Right renal cortex interstitium (tissue), 3 donors: ENCODE measurements around the gene TXNDC15. TPM values are rescaled to one million over a fixed set of nuclear protein-coding genes. Genes with fewer than 3 reads are reported as not detected.
"Not testable (repeated sequence)": the region's sequence is repeated elsewhere in the genome, so short reads cannot be mapped to it uniquely, and the experiment has no call there.

Experiments
- DNase-seq, 3 donors: peaks; one replicate each; pipeline ENCODE4 v3.0.0-alpha.2; 2013; ENCODE audit warnings: low read depth in 3 of 3, low spot score in 2 of 3
- polyA plus RNA-seq, 3 donors: library from polyadenylated mRNA; unstranded; fragments of 120-200 nt; gene quantifications; one replicate each; pipeline ENCODE4 v1.2.1, GENCODE V29; 2013; ENCODE audit not compliant: insufficient read length in 3 of 3

TXNDC15 gene, protein sequence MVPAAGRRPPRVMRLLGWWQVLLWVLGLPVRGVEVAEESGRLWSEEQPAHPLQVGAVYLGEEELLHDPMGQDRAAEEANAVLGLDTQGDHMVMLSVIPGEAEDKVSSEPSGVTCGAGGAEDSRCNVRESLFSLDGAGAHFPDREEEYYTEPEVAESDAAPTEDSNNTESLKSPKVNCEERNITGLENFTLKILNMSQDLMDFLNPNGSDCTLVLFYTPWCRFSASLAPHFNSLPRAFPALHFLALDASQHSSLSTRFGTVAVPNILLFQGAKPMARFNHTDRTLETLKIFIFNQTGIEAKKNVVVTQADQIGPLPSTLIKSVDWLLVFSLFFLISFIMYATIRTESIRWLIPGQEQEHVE
- polyA plus RNA-seq = 10 to 100 TPM; 79.4 to 88.4 (median 79.6) TPM

DNA sequence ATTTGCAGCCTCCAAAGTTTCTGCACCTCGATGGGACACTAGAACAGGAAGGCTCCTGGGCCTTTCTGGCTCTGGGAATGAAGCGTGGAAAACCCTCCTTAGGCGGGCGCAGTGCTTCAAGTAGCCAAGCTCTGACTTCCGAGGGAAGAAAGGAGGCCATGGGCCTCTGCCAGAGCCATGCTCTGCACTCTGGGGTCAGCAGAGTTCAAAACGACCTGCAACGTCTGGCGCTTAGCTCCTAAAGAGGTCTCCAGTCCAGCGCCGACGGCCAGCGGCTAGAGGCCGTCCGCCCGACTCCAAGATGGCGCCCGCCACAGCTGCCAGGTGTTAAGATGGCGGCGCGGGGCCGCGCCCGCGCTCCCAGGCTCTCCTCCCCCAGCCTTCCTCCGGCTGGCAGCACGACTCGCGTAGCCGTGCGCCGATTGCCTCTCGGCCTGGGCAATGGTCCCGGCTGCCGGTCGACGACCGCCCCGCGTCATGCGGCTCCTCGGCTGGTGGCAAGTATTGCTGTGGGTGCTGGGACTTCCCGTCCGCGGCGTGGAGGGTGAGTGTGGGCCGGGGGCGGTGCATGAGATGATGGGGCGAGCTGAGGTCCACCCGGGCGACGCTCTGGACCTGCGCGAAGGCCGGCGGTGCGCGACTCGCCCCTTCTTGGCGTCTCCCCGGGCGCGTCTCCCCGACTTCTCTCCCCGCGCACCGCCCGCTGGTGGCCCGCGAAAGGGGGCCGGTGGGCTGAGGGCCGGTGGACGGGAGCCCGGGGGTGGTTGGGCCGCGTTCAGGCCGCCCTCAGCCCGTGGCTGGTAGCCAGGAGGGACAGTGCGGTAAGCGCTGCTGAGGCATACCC, at the start of gene TXNDC15:
Gene TXNDC15, plus strand, starts transcription at position 385 of the 844 bp plus-strand sequence. Its CDS starts 57 bp downstream, at position 442.
- peak; percentile 78 to 83 (median 81) for DNase-seq

DNA sequence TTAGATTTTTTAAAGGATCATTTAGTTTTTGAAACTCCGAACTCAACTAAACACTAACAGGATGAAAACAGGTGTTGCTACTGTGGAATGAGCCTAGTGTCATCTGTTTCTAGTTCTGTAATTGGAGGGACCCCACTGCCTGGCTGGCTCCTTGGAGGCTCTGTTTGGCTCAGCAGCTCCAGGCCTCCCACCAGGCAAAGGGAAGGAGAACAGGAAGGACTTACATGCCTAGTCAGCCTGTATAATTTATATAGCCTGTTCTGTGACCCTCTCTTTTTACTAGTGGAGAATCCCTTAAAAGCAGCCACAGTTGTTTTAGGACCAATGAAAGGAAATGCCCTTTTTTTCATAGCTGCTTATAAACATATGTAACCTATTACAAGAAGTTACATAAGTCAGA, 49.5 kb upstream of the TXNDC15 start:
- DNase-seq = no peak

DNA sequence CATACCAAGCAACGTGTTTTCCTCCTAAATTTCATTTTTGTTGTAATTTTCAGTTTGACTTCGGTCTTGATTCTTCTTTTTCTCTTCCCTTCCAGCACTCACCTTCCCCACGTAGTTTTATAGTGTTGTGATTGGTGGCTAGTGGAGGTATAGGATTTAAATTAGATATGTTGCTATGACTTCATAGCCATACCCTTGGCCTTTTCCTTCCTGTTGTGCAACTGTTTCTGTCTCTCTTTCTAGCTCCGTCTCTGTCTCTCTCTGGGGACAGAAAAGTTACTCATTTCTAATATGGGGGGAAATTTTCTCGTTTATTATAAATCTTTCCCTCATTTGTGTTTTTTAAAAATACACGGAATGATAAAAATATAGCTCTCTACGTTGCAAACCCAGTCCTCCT, 49.0 kb upstream of the TXNDC15 start:
- DNase-seq = no peak

DNA sequence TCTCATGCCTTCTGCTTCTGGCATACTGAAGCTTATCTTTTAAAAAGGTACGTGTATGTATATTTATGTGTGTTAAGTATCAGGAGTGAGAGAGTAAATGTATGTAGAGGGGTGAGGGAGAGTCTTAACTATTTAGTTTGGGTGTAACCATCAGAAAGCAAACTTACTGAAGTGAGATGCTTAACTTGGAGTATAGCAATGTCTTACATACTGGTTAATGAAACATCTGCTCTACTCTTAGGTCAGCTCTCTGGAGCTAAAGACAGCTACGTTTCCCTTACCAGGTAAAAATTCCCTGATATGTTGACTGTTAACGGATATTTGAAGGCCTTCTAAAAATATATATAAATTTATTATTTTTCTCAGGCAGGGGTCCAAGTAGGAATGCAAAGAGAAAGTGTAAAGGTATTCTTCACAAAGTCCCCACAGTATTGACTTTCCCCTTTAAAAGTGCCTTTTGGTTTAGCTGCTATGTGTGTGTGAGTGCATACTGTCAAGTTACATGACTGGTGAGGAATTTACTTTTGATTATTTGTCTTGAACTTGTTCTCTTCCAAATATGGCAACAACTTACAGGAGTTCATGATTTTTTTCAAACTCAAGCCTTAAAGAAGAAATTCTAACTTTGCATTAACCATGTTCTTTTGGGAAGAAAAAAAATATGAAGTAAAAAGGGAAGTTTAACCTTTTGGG, 40.7 kb upstream of the TXNDC15 start:
- DNase-seq = no peak

DNA sequence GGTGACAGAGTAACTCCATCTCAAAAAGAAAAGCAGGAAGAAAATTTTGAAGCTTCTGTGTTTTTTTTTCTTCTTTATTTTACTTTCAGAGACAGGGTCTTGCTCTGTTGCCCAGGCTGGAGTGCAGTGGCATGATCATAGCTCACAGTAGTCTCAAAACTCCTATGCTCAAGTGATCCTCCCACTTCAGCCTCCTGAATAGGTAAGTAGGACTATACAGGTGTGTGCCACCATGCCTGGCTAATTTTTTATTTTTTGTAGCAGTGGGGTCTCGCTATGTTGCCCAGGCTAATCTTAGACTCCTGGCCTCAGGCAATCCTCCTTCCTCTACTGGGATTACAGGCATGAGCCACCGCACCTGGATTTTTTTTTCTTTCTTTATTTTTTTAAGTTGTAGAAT, 38.5 kb upstream of the TXNDC15 start:
- DNase-seq = no peak

DNA sequence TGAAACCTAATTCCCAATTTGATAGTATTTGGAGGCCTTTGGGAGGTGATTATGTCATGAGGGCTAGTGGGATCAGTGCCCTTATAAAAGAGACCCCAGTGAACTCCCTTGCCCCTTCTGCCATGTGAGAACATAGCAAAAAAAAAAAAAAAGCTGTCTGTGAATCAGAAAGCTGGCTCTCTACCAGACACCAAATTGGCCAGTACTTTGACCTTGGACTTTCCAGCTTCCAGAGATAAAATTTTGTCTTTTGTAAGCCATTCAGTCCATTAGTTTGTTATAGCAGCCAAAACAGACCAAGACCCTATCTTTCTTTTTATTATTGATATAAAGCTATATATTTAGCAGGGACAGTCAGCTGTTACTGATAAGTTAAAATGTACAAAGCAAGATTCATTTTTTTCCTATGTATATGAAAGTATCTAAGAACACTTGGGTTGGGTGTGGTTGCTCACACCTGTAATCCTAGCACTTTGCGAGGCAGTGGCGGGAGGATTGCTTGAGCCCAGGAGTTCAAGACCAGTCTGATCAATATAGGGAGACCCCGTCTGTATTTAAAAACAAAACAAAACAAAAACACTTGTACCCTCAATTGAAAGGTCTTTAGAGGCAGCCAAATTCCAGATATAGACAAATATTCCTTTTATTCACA, 36.5 kb upstream of the TXNDC15 start:
- DNase-seq = no peak

DNA sequence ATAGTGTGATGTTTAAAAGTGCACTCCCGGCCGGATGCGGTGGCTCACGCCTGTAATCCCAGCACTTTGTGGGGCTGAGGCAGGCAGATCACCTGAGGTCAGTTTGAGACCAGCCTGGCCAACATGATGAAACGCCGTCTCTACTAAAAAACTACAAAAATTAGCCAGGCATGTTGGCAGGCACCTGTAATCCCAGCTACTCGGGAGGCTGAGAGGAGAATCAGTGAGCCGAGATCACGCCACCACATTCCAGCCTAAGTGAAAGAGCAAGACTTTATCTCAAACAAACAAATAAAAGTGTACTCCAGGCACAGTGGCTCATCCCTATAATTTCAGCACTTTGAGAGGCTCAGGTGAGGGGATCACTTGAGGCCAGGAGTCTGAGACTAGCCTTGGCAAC, 35.8 kb upstream of the TXNDC15 start:
- DNase-seq = not testable (repeated sequence)

DNA sequence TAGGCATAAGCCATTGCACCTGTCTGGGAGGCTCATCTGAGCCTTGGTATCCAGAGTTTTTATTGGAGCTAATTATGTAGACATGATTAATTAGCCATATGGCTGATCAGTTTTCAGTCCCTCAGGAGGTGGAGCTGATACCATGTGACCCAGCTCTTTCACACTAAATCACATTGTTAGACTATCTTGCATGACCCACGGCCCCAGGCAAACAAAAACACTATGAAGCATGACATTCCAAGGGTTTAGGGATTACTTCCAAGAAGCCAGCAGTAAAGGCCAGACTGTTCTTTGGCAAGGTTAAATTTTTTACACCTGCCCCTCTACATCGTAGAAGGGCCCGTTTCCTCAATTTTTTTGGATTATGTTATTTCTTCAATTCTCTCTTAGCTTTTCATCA, 33.4 kb upstream of the TXNDC15 start:
- no peak for DNase-seq

DNA sequence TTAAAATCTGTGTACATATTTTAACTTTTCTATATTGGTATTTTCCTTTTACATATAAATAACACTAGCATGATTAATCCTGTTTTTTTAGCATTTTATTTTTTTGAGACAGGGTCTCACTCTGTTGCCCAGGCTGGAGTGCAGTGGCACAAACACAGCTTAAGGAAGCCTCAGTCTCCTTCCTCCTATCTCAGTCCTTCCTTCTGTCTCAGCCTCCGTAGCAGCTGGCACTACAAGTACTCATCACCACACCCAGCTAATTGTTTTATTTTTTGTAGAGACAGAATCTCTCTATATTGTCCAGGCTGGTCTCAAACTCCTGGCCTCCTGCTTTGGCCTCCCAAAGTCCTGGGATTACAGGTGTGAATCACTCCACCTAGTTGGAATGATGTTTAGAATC, 29.9 kb upstream of the TXNDC15 start:
- DNase-seq = no peak

DNA sequence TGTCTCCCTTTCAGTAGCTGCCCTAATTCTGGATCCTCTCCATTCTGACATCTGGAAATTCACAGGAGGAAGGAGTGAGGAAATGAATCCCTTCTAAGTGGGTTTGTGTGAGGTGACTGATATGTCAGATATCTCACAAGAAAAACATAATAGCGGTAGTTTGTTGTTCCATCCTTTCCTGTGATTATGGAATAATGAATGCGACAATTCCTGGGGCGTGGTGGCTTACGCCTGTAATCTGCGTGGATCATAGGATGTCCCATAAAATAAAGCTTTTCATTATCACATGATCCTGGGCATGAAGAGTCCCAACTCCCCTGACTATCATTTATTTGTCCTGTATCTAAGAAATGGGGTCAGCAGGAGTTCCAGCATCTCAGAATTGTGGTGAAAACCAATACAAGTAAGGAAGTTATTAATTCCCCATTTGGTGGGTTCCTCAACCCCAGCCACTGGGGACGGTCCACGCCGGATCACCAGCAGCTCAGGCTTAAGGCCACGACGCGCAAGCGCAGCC, 28.8 kb upstream of the TXNDC15 start:
- no peak for DNase-seq

DNA sequence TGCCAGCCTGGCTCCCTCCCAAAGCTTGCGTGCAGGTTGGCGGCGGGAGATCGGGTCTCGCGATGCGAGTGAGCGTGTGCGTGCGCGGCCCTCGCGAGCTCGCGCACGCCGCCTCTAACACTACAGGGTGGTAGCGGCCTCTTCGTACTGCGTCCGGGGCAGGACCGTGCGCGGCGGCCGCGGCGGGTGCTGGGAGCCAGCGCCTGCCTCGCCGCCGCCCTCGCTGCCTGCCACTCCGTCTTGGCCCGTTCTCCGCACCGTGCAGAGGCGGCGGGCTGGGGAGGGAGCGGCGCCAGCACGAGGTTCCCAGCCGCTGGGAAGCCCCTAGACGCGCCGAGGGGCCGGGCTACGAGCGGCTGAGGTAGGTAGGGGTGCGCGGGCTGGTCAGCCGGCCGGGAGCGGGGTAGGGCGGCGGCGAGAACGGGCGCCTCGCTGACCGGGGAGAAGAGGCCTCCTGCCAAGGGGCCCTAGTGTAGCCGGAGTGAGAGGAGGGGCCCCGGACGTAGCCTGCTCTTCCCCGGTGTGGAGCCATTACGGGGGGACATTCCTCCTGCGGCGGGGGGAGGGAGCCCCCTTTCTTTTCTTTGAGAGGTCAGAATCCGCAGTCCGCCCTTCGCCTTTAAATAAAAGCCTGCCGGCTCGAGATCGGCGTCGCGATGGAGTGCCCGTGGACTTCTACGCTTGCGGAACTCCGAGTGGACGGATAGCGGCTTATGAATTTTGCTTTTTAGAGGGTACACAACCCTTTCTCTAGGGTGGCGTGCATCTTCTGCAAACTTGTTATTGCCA, 28.1 kb upstream of the TXNDC15 start, which contains the start of gene C5orf24:
Gene C5orf24, plus strand, starts transcription at position 117 of the 789 bp plus-strand sequence. CDS start 8,933 bp downstream, outside the sequence.
- peak; percentile 85 to 92 (median 87) for DNase-seq

DNA sequence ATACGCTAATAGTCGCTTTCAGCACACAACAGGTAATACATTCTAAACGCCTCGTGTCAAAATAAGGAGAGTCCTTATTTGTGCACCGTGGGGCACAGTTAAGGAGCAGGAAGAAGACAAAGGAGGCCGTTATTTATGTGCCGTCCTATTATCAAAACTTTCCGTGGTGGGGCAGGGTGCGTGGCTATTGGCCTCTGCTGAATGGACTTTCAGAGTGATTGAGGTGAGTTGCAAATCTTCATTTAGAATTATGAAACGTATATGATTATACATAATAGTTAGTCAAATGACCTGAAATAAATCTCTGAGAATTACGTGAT, 27.6 kb upstream of the TXNDC15 start:
- DNase-seq = no peak

DNA sequence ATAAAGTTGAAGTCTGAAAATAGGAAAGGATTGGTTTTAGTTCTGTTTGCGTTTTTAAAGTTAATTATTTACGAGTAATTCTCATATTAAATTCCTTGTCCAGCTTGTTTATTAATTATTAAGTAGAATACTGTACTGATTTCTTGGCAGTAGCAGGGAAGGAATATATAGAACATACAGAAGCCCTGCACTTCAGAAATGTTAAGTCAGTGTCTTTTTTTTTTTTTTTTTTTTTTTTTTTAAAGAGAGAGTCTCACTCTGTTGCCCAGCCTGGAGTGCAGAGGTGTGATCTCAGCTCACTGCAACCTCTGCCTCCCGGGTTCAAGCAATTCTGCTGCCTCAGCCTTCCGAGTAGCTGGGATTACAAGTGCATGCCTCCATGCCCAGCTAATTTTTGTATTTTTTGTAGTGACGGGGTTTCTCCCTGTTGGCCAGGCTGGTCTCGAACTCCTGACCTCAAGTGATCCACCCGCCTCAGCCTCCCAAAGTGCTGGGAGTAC, 24.7 kb upstream of the TXNDC15 start:
- DNase-seq = not testable (repeated sequence)

DNA sequence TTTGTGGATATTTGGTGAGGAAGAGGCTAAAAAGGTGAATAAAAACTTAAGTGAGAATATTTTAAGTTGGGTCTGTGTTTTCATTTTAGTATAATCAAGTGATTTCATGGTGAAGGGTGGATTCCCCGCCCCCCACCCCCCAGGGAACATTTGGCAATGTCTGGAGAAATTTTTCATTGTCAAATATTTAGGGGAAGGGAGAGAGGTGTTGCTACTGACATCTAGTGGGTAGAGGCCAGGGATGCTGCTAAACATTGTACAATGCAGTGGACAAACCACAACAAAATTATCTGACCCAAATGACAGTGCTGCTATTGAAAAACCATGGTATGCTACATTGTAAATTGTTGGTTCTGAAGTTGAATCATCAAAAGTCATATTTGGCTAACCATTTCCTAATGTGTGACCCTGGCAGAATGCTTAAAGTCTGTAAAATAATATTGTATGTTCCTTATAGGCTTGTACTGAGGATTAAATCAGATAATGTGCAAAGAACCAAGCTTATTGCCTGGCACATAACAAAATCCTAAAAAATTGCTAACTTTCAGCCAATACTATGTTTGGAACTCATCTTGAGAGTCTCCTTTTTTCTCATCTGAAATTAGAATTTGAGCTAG, 22.8 kb upstream of the TXNDC15 start:
- no peak for DNase-seq

DNA sequence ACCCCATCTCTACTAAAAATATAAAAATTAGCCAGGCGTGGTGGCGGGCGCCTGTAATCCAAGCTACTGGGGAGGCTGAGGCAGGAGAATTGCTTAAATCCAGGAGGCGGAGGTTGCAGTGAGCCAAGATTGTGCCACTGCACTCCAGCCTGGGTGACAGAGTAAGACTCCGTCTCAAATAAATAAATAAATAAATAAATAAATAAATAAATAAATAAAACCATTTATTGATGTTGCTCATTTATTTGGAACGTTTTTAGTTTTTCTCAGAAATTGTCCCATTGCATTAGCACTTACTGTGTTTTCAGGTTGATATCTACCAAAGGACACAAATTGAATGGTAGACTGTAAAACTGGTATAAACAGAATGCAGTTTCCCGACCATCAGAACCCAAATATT, 17.7 kb upstream of the TXNDC15 start:
- DNase-seq = not testable (repeated sequence)

DNA sequence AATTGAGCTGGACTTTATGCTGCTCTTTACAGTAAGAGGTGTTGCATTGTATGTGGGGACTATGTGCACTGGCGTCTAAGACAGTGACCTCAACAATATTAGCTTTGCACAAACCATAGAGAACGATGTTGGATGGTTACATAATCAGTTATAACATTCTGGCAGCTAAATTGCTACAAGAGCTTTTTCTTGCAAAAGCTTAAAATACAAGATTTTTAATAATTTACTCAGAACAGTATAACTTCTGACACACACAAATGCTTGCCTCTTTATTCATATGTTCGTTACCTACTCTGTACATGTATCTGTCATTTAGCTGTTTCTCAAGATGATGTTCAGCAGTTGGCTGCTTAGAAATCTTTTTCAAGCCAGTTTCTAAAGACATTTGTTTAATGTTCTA, 16.8 kb upstream of the TXNDC15 start:
- no peak for DNase-seq

DNA sequence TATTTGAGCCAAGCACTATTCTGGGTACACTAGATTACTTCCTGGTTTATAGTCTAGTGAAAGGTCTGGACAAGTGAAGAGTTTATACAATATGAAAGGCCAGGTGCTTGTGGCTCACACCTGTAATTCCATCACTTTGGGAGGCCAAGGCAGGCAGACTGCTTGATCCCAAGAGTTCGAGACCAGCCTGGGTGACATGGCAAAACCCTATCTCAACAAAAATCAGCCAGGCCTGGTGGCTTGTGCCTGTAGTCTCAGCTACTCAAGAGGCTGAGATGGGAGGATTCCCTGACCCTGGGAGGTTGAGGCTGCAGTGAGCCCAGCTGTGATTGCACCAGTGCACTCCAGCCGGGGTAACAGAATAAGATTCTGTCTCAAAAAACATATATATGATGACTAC, 9.5 kb upstream of the TXNDC15 start:
- no peak for DNase-seq

DNA sequence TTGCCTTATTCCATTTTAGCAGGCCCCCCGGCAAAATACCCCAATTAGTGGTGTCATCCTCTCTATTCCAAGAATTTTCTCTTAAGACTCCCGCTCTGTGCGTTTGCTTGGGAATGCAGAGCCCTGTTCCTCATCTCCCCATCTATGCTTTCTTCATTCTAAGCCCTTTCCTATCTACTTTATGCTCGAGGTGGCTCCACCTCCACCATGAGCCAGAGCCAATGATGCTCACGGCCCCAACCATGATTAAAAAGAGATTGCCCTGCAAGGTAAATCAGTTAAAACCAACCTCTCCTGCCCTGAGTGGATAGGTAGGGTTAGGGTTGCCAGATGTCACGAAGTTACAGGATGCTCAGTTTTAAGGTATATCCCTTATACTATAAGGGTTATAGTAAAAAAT, 677 bp upstream of the TXNDC15 start:
- no peak for DNase-seq
